ENCODE measurements around the gene AFF1. TPM values are rescaled to one million over a fixed set of nuclear protein-coding genes. Genes with fewer than 3 reads are reported as not detected.
"Not testable (repeated sequence)": the region's sequence is repeated elsewhere in the genome, so short reads cannot be mapped to it uniquely, and the experiment has no call there.

Gene AFF1
- total RNA-seq, 2 experiments from 2014 or later = 50.3 to 51.2 TPM

- no peaks in the 10 kb centered on the region for H3K36me3 ChIP-seq (ENCODE audit: insufficient read depth, low read length)
- H3K27ac ChIP-seq (ENCODE audit: low read depth in 1 of 2, low read length in 2 of 2) = no peak overlapping the region
- DNase-seq = no peak
- no peaks in the 10 kb centered on the region for H3K27me3 ChIP-seq (ENCODE audit: control insufficient read depth in 1 of 2, insufficient read depth in 2 of 2, low read length in 2 of 2)
- peaks cover 5% of the 10 kb centered on the region for H3K36me3 Mint-ChIP-seq (ENCODE audit: low read depth)
- H3K9me3 Mint-ChIP-seq = no peaks in the 10 kb centered on the region
- H3K9me3 ChIP-seq (ENCODE audit: control insufficient read depth in 1 of 2, insufficient read depth in 1 of 2, low read length in 2 of 2) = no peaks in the 10 kb centered on the region
- no peak overlapping the region for H3K27ac Mint-ChIP-seq
- TF ChIP-seq CTCF (IDR thresholded peaks at IDR 0.05) = no peak
- ChIA-PET CTCF (interaction anchor here (1.8 kb wide), 1 partner anchor 11 kb away, joined by 7 read pairs; no protein-coding TSS in a partner anchor), POLR2A (interaction anchor here (0.9 kb wide), 1 partner anchor 13 kb away, joined by 3 read pairs; no protein-coding TSS in a partner anchor)
- intact Hi-C loops (cut with DNase I, micrococcal nuclease) = no loop called here
- no peak overlapping the region for H3K4me3 Mint-ChIP-seq
- no peak overlapping the region for H3K4me3 ChIP-seq (ENCODE audit: low read length)
- ATAC-seq (ENCODE audit: poor library complexity) = no peak
- peaks cover 4% of the 10 kb centered on the region for H3K4me1 ChIP-seq (ENCODE audit: insufficient read depth, low read length)
- H3K4me1 Mint-ChIP-seq (ENCODE audit: low read depth) = peaks cover 22% of the 10 kb centered on the region
- no peaks in the 10 kb centered on the region for H3K27me3 Mint-ChIP-seq
Measured at GRCh38 chr4:86994686-86995085, 59.9 kb downstream of the AFF1 start.

GRCh38 chr4:86996510-86996909 is 61.7 kb downstream of the AFF1 start:
- H3K4me3 Mint-ChIP-seq; H3K27me3 ChIP-seq (ENCODE audit: control insufficient read depth in 1 of 2, insufficient read depth in 2 of 2, low read length in 2 of 2); H3K27ac ChIP-seq (ENCODE audit: low read depth in 1 of 2, low read length in 2 of 2); CTCF ChIA-PET; intact Hi-C loops (cut with DNase I, micrococcal nuclease); H3K9me3 ChIP-seq (ENCODE audit: control insufficient read depth in 1 of 2, insufficient read depth in 1 of 2, low read length in 2 of 2); H3K27me3 Mint-ChIP-seq; H3K36me3 ChIP-seq (ENCODE audit: insufficient read depth, low read length); H3K9me3 Mint-ChIP-seq; H3K27ac Mint-ChIP-seq; H3K36me3 Mint-ChIP-seq (ENCODE audit: low read depth); DNase-seq; H3K4me3 ChIP-seq (ENCODE audit: low read length); ATAC-seq (ENCODE audit: poor library complexity): not testable (repeated sequence)
- peaks cover 37% of the 10 kb centered on the region for H3K4me1 Mint-ChIP-seq (ENCODE audit: low read depth)
- POLR2A ChIA-PET = interaction anchor here (0.9 kb wide), 1 partner anchor 10 kb away, joined by 3 read pairs; no protein-coding TSS in a partner anchor
- peaks cover 11% of the 10 kb centered on the region for H3K4me1 ChIP-seq (ENCODE audit: insufficient read depth, low read length)

- H3K4me3 Mint-ChIP-seq = no peak overlapping the region
- TF ChIP-seq CTCF (IDR thresholded peaks at IDR 0.05) = no peak
- Histone ChIP-seq H3K4me1 (ENCODE audit: insufficient read depth, low read length) (peaks cover 11% of the 10 kb centered on the region), H3K36me3 (ENCODE audit: insufficient read depth, low read length) (no peaks in the 10 kb centered on the region), H3K4me3 (ENCODE audit: low read length) (no peak overlapping the region), H3K27me3 (ENCODE audit: control insufficient read depth in 1 of 2, insufficient read depth in 2 of 2, low read length in 2 of 2) (no peaks in the 10 kb centered on the region), H3K27ac (ENCODE audit: low read depth in 1 of 2, low read length in 2 of 2) (no peak overlapping the region), H3K9me3 (ENCODE audit: control insufficient read depth in 1 of 2, insufficient read depth in 1 of 2, low read length in 2 of 2) (no peaks in the 10 kb centered on the region)
- DNase-seq = no peak
- H3K27me3 Mint-ChIP-seq = no peaks in the 10 kb centered on the region
- no peaks in the 10 kb centered on the region for H3K9me3 Mint-ChIP-seq
- POLR2A ChIA-PET = interaction anchor here (1.1 to 1.5 kb wide), 2 partner anchors 12 to 64 kb away, joined by 3 to 7 read pairs; partner anchors contain the start of gene AFF1
- CTCF ChIA-PET = interaction anchor here (1.2 to 1.6 kb wide), 2 partner anchors 63 to 77 kb away, joined by 3 to 4 read pairs; no protein-coding TSS in a partner anchor
- intact Hi-C loops (cut with DNase I, micrococcal nuclease) = no loop called here
- H3K36me3 Mint-ChIP-seq (ENCODE audit: low read depth) = peaks cover 5% of the 10 kb centered on the region
- H3K27ac Mint-ChIP-seq = peak overlapping the region; percentile 12
- ATAC-seq (ENCODE audit: poor library complexity) = no peak
- H3K4me1 Mint-ChIP-seq (ENCODE audit: low read depth) = peaks cover 40% of the 10 kb centered on the region
Measured at GRCh38 chr4:86999136-86999643, 64.4 kb downstream of the AFF1 start.

Measured in CD4-positive, alpha-beta T cell (primary cell).